H1 (cell line): ENCODE data around the gene KCNMB4.

Source experiments
- CBX5 ChIP-seq: fragments of 300-800, 300-1000 bp; sonication (generic); IDR thresholded peaks from 2 replicates; pipeline ENCODE4 v1.7.1; 2016; ENCODE audit warnings: antibody characterized with exemption, low read length, low read depth
- EZH2 ChIP-seq: fragments of 200-600 bp; sonication (generic); IDR thresholded peaks from 2 replicates; pipeline ENCODE4 v1.7.1; 2012; ENCODE audit warnings: low read depth, mild to moderate bottlenecking, moderate library complexity, low read length, inconsistent platforms; ENCODE audit not compliant: severe bottlenecking
- GTF2F1 ChIP-seq: IDR thresholded peaks from 2 replicates; pipeline ENCODE4 v1.6.1; 2012; ENCODE audit warnings: low read depth, low read length, improper control_type of control experiment, borderline replicate concordance
- HDAC6 ChIP-seq: IDR thresholded peaks from one replicate; pipeline ENCODE4 v1.7.1; 2012; ENCODE audit warnings: low read depth, mild to moderate bottlenecking, inconsistent platforms, low read length, moderate library complexity
- KDM1A ChIP-seq: fragments of 200-600, 300-600 bp; sonication (generic); IDR thresholded peaks from 2 replicates; pipeline ENCODE4 v1.7.1; 2016; ENCODE audit warnings: mild to moderate bottlenecking, low read length, borderline replicate concordance
- POLR2A ChIP-seq, 2 experiments: IDR thresholded peaks; 1 replicate in 1 of 2; 2 replicates in 1 of 2; pipeline ENCODE4 v1.6.1; 2011; ENCODE audit warnings: low read depth in 2 of 2, low read length in 2 of 2, mild to moderate bottlenecking in 2 of 2; ENCODE audit errors: control extremely low read depth in 1 of 2
- RAD21 ChIP-seq, 2 experiments: IDR thresholded peaks in 1 of 2; conservative IDR thresholded peaks in 1 of 2; 2 replicates each; pipeline ENCODE4 v1.6.1; 2011; ENCODE audit warnings: low read depth in 2 of 2, low read length in 2 of 2, improper control_type of control experiment in 1 of 2, inconsistent platforms in 1 of 2, mild to moderate bottlenecking in 1 of 2, moderate library complexity in 1 of 2
- SIN3A ChIP-seq, 2 experiments: IDR thresholded peaks in 1 of 2; conservative IDR thresholded peaks in 1 of 2; 2 replicates each; pipeline ENCODE4 v1.6.1; 2011 to 2012; ENCODE audit warnings: low read length in 2 of 2, improper control_type of control experiment in 1 of 2, low read depth in 1 of 2, mild to moderate bottlenecking in 1 of 2
- SIRT6 ChIP-seq: IDR thresholded peaks from one replicate; pipeline ENCODE4 v1.7.1; 2012; ENCODE audit warnings: low read length, inconsistent platforms
- TAF1 ChIP-seq: IDR thresholded peaks from 2 replicates; pipeline ENCODE4 v1.6.1; 2011; ENCODE audit warnings: mild to moderate bottlenecking, low read depth, low read length
- TF ChIP-seq, protein P1 (sequence below): IDR thresholded peaks from 2 replicates; pipeline ENCODE4 v1.6.1; 2012; ENCODE audit warnings: low read length, inconsistent platforms
- TF ChIP-seq, protein P2 (sequence below), 3 experiments: IDR thresholded peaks; 1 replicate in 2 of 3; 2 replicates in 1 of 3; pipeline versions ENCODE4 v1.5.1 to v1.6.1; 2011; ENCODE audit warnings: low read length in 3 of 3, mild to moderate bottlenecking in 3 of 3, inconsistent platforms in 2 of 3, low read depth in 1 of 3, moderate library complexity in 1 of 3; ENCODE audit not compliant: insufficient read depth in 1 of 3; ENCODE audit errors: control extremely low read depth in 1 of 3
- TF ChIP-seq, protein P3 (sequence below): IDR thresholded peaks from 2 replicates; pipeline ENCODE4 v1.6.1; 2011; ENCODE audit warnings: low read length, improper control_type of control experiment

DNA sequence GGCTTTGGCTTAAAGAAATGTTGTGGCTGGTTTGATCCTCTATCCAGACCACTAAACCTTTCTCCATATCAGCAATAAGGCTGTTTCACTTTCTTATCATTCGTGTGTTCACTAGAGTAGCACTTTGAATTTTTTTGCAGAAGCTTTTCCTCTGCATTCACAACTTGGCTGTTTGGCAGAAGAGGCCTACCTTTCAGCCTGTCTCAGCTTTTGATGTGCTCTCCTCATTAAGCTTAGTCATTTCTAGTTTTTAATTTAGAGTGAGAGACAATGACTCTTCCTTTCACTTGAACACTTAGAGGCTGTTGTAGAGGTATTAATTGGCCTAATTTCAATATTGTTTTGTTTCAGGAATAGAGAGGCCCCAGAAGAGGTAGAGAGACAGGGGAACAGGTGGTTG lies 13.8 kb downstream of the KCNMB4 start:
- TF ChIP-seq, protein P1, sequence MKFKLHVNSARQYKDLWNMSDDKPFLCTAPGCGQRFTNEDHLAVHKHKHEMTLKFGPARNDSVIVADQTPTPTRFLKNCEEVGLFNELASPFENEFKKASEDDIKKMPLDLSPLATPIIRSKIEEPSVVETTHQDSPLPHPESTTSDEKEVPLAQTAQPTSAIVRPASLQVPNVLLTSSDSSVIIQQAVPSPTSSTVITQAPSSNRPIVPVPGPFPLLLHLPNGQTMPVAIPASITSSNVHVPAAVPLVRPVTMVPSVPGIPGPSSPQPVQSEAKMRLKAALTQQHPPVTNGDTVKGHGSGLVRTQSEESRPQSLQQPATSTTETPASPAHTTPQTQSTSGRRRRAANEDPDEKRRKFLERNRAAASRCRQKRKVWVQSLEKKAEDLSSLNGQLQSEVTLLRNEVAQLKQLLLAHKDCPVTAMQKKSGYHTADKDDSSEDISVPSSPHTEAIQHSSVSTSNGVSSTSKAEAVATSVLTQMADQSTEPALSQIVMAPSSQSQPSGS: no peak
- no peak for TF ChIP-seq EZH2
- TF ChIP-seq HDAC6: no peak
- no peak for TF ChIP-seq GTF2F1
- no peak for TF ChIP-seq CBX5
- TF ChIP-seq TAF1: no peak
- TF ChIP-seq, protein P2, sequence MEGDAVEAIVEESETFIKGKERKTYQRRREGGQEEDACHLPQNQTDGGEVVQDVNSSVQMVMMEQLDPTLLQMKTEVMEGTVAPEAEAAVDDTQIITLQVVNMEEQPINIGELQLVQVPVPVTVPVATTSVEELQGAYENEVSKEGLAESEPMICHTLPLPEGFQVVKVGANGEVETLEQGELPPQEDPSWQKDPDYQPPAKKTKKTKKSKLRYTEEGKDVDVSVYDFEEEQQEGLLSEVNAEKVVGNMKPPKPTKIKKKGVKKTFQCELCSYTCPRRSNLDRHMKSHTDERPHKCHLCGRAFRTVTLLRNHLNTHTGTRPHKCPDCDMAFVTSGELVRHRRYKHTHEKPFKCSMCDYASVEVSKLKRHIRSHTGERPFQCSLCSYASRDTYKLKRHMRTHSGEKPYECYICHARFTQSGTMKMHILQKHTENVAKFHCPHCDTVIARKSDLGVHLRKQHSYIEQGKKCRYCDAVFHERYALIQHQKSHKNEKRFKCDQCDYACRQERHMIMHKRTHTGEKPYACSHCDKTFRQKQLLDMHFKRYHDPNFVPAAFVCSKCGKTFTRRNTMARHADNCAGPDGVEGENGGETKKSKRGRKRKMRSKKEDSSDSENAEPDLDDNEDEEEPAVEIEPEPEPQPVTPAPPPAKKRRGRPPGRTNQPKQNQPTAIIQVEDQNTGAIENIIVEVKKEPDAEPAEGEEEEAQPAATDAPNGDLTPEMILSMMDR (IDR thresholded peaks at IDR 0.05; ENCODE audit: control extremely low read depth in 1 of 3, insufficient read depth in 1 of 3, low read depth in 1 of 3, low read length in 3 of 3): no peak
- no peak for TF ChIP-seq KDM1A
- TF ChIP-seq SIRT6: no peak
- no peak for TF ChIP-seq SIN3A (conservative IDR thresholded peaks at IDR 0.05 in 1 of 2, IDR thresholded peaks at IDR 0.05 in 1 of 2; ENCODE audit: low read depth in 1 of 2, low read length in 2 of 2)
- TF ChIP-seq RAD21 (IDR thresholded peaks at IDR 0.05 in 1 of 2, conservative IDR thresholded peaks at IDR 0.05 in 1 of 2; ENCODE audit: low read depth in 2 of 2, low read length in 2 of 2): no peak
- TF ChIP-seq, protein P3, sequence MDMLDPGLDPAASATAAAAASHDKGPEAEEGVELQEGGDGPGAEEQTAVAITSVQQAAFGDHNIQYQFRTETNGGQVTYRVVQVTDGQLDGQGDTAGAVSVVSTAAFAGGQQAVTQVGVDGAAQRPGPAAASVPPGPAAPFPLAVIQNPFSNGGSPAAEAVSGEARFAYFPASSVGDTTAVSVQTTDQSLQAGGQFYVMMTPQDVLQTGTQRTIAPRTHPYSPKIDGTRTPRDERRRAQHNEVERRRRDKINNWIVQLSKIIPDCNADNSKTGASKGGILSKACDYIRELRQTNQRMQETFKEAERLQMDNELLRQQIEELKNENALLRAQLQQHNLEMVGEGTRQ: no peak
- TF ChIP-seq POLR2A (IDR thresholded peaks at IDR 0.05; ENCODE audit: control extremely low read depth in 1 of 2, low read depth in 2 of 2, low read length in 2 of 2): no peak
